Astrocyte of the spinal cord (primary cell): ENCODE results near the gene SLC22A23.
A peak's percentile ranks its signal among the peaks of the same experiment; 100 is the strongest.

ENCODE experiments used
- DNase-seq: peaks from one replicate; pipeline ENCODE4 v3.0.0; 2011; ENCODE audit warnings: low read depth, low spot score
- H3K4me3 ChIP-seq: 2 replicates; pipeline ENCODE4 v1.5.1; 2011; ENCODE audit warnings: low read depth, mild to moderate bottlenecking, low read length, moderate library complexity
- CTCF ChIP-seq: IDR thresholded peaks from 2 replicates; pipeline ENCODE4 v1.5.1; 2012; ENCODE audit warnings: low read depth, mild to moderate bottlenecking, low read length, inconsistent platforms
- in situ Hi-C: cut with HindIII; loops from 2 replicates; pipeline ENCODE4 v1.10.0; 2017; ENCODE audit warnings: low sequenced_read_pairs

Gene SLC22A23

GRCh38 chr6:3466488-3467219 is 9.8 kb upstream of the SLC22A23 start:
- H3K4me3 ChIP-seq: no peak overlapping the region
- TF ChIP-seq CTCF: no peak
- in situ Hi-C loops: no loop called here
- DNase-seq: no peak

GRCh38 chr6:3460253-3460652 is 3.4 kb upstream of the SLC22A23 start:
- in situ Hi-C loops: no loop called here
- H3K4me3 ChIP-seq: no peak overlapping the region
- no peak for DNase-seq
- no peak for TF ChIP-seq CTCF

- in situ Hi-C loops: no loop called here
- no peak for TF ChIP-seq CTCF
- H3K4me3 ChIP-seq: no peak overlapping the region
- no peak for DNase-seq
These were observed 2.0 kb upstream of the SLC22A23 start for GRCh38 chr6:3458706-3459421.

GRCh38 chr6:3457710-3458602 is 1.1 kb upstream of the SLC22A23 start:
- DNase-seq: peak; percentile 29
- in situ Hi-C loops: no loop called here
- peak overlapping the region; percentile 40 for H3K4me3 ChIP-seq
- no peak for TF ChIP-seq CTCF

GRCh38 chr6:3456395-3456897 is 404 bp downstream of the SLC22A23 start:
- DNase-seq: no peak
- peak overlapping the region; percentile 79 for H3K4me3 ChIP-seq
- no peak for TF ChIP-seq CTCF
- in situ Hi-C loops: no loop called here
